Omental fat pad (tissue), 4 donors: ENCODE measurements around the gene RTN4. TPM values are rescaled to one million over a fixed set of nuclear protein-coding genes. Genes with fewer than 3 reads are reported as not detected.
A peak's percentile ranks its signal among the peaks of the same experiment; 100 is the strongest.

ENCODE experiments used
- ATAC-seq: fragments of 150-250 bp; one replicate; pipeline ENCODE4 v1.9.1; 2016; ENCODE audit warnings: mild to moderate bottlenecking, moderate library complexity; ENCODE audit not compliant: low FRiP score
- DNase-seq: peaks from one replicate; pipeline ENCODE4 v3.0.0-alpha.2; 2019; ENCODE audit warnings: low spot score
- total RNA-seq, 4 donors: library from RNA; depleted of rRNA; stranded (reverse); fragments of >200 nt; gene quantifications; one replicate each; pipeline ENCODE4 v1.1.0, GENCODE V29; 2016
- TF ChIP-seq, protein P1 (sequence below), 3 donors: fragments of 450-650 bp; IDR thresholded peaks; one replicate each; pipeline ENCODE4 v1.5.1; 2016 to 2017; ENCODE audit warnings: antibody characterized with exemption in 3 of 3, mild to moderate bottlenecking in 3 of 3, moderate library complexity in 2 of 3

The RTN4 gene
- total RNA-seq, 4 donors from 2014 or later = 308 to 566 (median 400) TPM

DNA sequence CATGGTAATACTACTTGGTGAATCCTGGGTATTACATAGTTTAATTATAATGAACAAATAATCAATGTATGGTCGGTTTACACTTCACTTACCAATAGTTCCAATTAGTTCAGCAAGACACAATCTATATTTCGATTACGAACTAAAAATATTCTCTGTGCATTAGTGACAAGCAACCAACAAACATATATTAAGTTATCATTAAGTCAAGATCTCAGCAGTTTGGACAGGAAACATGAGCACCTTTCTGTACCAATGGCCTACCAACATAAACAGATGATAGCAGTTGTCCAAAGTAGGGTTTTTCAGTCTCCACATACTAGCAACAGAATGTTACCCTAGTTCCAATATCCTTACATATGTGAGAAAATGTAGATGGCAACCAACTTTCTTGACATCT lies 32.8 kb downstream of the RTN4 start:
- ATAC-seq = no peak
- DNase-seq = no peak
- TF ChIP-seq, protein P1, sequence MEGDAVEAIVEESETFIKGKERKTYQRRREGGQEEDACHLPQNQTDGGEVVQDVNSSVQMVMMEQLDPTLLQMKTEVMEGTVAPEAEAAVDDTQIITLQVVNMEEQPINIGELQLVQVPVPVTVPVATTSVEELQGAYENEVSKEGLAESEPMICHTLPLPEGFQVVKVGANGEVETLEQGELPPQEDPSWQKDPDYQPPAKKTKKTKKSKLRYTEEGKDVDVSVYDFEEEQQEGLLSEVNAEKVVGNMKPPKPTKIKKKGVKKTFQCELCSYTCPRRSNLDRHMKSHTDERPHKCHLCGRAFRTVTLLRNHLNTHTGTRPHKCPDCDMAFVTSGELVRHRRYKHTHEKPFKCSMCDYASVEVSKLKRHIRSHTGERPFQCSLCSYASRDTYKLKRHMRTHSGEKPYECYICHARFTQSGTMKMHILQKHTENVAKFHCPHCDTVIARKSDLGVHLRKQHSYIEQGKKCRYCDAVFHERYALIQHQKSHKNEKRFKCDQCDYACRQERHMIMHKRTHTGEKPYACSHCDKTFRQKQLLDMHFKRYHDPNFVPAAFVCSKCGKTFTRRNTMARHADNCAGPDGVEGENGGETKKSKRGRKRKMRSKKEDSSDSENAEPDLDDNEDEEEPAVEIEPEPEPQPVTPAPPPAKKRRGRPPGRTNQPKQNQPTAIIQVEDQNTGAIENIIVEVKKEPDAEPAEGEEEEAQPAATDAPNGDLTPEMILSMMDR (IDR thresholded peaks at IDR 0.05) = no peak

DNA sequence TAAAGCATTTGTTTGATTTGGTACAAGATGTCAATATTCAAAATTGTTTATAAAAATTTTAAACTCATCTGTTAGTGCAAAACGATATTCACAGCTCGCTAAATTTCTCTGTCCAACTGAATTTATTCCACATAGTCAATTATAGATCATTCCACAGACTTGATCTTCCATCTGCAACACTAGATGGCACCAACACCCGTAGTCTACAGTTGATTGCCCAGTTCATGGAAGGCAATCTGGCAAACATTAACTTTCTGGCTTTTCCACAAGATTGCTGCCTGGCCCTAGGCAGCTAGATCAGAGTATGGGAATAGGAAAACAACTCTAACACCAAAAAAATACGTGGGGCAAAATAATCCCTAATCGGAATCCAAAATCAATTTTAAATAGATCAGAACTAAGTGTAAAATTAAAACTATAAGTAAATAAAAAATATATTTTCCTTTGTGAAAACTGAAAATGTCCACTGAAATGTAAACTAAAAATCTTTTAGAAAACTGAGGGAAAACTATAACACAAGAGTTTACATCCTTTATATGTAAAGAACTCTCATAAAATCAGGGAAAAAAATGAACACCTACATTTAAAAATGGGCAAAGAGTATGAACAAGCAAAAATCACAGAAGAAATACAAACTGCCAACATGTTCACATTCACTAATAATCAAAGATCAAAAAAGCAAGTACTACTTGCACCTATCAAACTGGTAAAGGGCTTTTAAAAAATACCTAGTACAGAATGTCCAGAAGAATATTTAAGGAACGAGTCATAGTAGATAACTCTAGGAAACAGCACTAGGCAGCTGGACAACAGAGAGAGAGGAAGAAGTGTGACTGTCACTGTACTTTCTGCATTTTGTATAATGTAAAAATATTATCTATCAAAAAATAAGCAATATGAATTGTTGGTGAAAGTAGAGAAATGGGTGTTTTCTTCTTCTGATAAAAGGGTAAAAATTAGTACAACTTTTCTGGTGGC lies 35.0 kb downstream of the RTN4 start:
- TF ChIP-seq, protein P1 (IDR thresholded peaks at IDR 0.05) = no peak
- ATAC-seq = peak; percentile 50
- DNase-seq = no peak

DNA sequence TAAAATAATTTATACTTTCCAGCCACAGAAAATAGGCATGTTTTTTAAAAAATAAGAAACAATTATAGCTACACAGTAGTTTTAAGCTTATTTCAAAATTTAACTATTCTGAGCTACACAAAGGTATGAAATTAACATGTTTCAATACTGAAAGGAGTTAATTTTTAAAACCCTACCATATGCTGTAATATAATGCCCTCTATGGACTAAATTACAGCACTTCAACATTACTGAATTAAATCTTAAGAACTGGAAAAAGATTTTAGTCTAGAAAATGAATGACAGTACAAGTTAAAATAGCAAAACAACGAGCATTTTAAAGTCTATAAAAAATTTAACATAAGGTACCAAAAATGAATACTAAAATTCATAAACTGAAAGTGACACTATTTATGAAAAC lies 36.3 kb downstream of the RTN4 start:
- TF ChIP-seq, protein P1 (IDR thresholded peaks at IDR 0.05) = no peak
- ATAC-seq (no peak), DNase-seq (no peak)

DNA sequence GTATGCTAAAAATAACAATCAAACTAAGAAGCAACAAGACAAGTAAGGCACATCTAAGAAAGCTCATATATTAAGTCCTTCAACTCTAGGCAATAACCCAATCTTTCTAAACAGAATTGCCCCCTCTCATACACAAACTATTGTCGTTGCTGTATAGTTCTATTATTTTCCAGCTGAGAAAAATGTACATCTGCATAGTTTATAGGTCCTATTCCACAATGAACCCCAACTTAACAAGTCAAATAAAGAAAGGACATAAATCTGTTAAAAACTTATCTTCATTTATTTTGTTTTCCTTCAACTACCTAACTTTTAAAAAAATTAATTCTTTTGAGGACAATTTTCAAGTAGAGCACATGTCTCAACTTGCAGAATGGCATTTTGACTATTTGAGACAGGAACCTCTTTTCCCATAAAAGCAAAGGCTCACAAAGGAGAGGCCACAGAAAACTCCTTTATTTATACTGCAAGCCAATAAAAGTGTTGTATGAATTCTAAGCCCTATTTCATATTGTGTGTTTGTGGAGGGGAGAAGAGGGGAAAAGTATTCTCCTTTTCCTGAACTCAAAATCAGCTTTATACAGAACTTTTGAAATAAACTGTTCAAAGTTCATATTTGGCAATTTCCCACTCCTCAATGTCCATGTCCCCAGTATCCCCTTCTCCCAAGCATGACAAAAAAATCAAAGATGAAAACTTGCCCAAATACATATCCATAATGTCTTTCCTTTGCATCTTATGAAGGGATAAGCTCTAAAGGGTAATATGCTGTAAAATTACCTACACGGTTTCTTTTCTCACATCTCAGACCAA lies 37.4 kb downstream of the RTN4 start:
- DNase-seq (no peak), ATAC-seq (no peak)
- TF ChIP-seq, protein P1 (IDR thresholded peaks at IDR 0.05) = no peak

DNA sequence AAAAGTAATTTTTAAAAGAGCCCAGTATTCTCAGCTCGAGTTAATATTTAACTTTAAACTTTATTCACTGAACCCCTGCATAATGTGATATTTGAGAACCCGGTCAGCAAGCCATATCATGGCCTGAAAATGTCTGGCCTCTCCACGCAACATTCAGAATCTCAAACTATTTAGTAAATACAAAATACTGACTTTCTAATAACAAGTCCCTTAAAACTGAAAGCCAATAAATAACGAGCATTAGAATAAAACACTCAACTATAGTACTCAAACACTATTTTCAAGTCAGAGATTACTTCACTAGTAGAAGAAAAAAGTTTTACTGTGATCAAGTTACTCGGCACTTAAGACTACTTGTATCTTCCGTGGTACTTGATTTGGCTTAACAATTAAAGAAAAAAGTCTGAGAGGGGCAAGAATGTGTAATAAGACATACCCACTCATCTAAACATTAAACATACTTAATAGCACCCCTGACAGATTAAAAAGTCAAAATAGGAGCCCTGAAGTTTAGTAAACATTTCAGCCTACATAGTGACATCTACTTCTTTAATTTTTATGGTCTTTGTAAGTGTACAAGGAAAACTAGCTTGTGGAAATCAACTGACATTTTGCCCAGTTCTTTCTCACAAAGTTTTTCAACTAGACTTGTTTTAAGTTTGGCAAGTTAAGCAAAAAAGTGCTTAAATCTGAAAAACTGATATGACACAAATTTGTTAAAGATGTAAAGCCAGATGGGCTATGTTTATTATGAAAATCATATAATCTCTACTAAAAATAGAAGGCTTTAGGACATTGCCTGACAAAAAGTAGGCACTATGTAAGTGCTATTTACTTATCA lies 38.2 kb downstream of the RTN4 start:
- DNase-seq = no peak
- TF ChIP-seq, protein P1 (IDR thresholded peaks at IDR 0.05) = no peak
- ATAC-seq = no peak

DNA sequence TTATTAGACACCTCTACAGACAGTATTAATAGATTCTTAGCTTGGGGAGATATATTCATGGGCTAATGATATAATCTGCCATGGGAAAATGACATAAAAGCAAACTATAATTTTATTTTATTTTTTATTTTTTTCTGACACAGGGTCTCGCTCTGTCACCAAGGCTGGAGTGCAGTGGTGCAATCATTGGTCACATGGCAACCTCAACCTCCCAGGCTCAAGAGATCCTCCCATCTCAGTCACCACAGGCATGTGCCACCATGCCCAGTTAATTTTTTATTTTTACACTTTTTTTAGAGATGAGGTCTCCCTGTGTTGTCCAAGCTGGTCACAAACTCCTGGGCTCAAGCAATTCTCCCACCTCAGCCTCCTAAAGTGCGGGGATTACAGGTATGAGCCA lies 39.3 kb downstream of the RTN4 start:
- DNase-seq (no peak), ATAC-seq (no peak)
- TF ChIP-seq, protein P1 (IDR thresholded peaks at IDR 0.05) = no peak
